ENCODE data around the gene PSME3IP1.

DNA sequence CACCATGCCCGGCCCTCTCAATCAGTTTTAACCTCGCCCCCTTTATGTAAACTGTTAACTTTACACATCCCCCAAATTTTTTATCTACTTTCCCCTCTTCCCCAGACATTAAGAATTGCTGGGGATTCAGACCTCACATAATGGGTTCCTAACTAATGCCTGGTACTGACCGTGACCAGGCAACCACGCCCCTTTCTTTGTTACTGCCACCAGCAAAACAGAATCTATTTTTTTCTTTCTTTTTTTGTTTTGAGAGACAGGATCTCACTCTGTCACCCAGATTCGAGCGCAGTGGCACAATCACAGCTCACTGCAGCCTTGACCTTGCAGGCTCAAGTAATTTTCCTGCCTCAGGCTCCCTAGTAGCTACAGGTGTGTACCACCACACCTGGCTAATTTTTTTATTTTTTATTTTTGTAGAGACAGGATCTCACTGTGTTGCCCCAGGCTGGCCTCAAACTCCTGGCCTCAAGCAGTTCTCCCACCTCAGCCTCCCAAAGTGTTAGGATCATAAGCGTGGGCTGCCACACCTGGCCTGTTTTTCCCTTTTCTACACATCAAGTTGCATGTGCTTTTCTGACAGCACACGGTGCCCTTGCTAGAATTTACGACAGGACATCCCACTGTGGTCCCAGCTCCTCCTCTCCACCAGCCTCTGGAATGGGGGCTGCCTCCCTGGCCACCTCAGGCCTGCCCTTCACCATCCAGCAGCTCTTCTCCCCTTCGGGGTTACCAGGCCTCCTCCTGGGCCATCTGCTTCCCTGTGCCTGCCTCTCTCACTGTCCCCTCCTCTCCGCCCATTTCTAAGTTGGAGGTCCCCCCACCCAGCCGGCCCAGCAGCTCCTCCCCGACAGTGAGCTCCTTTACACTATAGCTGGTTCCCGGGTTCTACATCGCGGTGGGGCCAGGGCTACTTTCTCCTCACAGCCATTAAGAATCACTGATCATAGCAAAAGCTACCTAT is 82.7 kb downstream of the PSME3IP1 start:
- TF ChIP-seq, protein P1, sequence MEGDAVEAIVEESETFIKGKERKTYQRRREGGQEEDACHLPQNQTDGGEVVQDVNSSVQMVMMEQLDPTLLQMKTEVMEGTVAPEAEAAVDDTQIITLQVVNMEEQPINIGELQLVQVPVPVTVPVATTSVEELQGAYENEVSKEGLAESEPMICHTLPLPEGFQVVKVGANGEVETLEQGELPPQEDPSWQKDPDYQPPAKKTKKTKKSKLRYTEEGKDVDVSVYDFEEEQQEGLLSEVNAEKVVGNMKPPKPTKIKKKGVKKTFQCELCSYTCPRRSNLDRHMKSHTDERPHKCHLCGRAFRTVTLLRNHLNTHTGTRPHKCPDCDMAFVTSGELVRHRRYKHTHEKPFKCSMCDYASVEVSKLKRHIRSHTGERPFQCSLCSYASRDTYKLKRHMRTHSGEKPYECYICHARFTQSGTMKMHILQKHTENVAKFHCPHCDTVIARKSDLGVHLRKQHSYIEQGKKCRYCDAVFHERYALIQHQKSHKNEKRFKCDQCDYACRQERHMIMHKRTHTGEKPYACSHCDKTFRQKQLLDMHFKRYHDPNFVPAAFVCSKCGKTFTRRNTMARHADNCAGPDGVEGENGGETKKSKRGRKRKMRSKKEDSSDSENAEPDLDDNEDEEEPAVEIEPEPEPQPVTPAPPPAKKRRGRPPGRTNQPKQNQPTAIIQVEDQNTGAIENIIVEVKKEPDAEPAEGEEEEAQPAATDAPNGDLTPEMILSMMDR (IDR thresholded peaks at IDR 0.05) = no peak
- no peak for TF ChIP-seq POLR2A (IDR thresholded peaks at IDR 0.05)
